GM18519 (cell line): ENCODE measurements around the gene MICAL3.

Source experiments
- ATAC-seq: cut with Tn5 transposase; IDR thresholded peaks from one replicate; pipeline ENCODE4 v1.9.1; 2021; ENCODE audit warnings: mild to moderate bottlenecking, moderate library complexity; ENCODE audit not compliant: unreplicated experiment, low FRiP score

Gene MICAL3

GRCh38 chr22:17808693-17809403, 215.5 kb downstream of the MICAL3 start:
- no peak for ATAC-seq

- no peak for ATAC-seq
These were observed 216.6 kb downstream of the MICAL3 start for GRCh38 chr22:17807578-17808410.

DNA sequence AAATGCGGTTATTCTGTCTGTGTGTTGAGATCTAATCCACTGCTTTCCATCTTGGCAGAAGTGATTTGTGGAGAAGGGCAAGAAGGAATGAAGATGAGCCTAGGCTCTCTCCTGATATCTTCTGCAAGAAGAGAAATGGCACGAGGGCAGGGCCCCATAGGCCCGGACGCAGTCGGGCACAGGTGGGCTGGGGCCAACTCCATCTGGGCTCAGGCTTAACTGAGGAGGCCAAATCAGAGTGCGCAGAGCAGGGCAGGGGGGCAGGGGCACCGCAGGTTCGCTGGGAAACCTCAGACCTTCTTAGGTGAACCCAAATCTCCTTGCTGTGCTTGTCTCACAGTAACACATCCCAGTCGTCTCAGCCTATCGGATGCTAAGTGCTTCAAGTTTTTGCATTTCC, 217.3 kb downstream of the MICAL3 start:
- no peak for ATAC-seq

DNA sequence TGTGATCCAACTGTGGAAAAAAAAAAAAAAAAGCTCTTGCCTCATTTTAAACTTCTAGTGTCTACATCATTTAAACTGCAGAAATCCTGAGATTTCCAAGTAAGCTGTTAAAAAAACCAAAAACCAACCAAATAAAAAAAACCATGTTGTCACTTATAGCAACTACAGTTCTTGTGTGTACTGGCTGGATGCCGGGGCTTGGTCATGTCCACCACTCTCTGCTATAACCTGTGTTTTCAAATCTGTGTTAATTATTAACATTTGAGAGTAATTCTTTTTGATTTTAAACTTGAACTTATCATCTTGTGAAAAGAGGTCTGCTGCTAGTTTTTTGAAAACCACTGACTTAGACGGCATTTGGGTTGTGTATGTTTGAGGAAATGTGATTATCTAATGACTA, 217.9 kb downstream of the MICAL3 start:
- ATAC-seq, result no peak

GRCh38 chr22:17804331-17805080, 219.9 kb downstream of the MICAL3 start:
- no peak for ATAC-seq

- ATAC-seq, result no peak
These were observed 220.6 kb downstream of the MICAL3 start for GRCh38 chr22:17803609-17804270.

- no peak for ATAC-seq
These were observed 221.5 kb downstream of the MICAL3 start for GRCh38 chr22:17802822-17803221.

DNA sequence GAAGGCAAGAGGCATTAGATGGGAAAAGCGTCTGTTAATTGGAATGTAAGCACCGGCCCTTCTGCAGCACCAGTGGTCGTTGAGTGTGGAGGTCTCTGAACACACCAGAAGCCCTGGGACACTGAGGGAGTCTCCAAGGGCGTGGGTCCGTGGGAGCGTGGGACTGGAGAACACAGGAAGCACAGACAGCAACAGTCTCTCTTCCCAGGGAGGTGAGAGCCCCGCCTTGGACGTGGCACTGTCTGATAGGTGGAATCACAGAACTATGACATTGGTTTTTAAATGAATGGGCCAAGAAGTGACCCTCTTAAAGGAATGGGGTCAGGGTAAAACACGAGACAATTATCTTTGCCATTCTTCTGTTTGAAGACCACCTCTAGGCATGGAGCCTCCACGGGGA, 221.9 kb downstream of the MICAL3 start:
- no peak for ATAC-seq

GRCh38 chr22:17797721-17798559, 226.4 kb downstream of the MICAL3 start:
- ATAC-seq, result no peak

DNA sequence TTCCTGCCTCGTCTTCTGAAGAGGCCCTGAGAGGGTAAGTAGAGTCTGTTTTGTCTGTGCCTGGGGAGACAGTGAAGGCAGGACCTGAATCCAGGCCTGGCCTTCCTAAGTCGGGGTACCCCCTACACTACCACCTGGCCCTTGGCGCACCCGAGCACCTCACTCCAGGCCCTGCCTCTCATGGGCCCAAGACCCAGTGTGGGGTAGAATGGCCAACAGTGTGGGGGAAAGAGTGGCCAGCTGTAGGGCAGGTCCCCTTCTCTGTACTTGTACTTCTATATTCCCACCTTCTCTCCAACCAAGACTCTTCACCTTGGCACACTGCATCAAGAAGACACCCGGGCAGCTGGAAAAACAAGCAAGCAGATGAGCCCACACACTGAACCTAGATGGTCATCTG, 227.7 kb downstream of the MICAL3 start:
- no peak for ATAC-seq

GRCh38 chr22:17795661-17796548, 228.5 kb downstream of the MICAL3 start:
- ATAC-seq, result no peak

GRCh38 chr22:17794726-17795542, 229.4 kb downstream of the MICAL3 start:
- ATAC-seq, result no peak

DNA sequence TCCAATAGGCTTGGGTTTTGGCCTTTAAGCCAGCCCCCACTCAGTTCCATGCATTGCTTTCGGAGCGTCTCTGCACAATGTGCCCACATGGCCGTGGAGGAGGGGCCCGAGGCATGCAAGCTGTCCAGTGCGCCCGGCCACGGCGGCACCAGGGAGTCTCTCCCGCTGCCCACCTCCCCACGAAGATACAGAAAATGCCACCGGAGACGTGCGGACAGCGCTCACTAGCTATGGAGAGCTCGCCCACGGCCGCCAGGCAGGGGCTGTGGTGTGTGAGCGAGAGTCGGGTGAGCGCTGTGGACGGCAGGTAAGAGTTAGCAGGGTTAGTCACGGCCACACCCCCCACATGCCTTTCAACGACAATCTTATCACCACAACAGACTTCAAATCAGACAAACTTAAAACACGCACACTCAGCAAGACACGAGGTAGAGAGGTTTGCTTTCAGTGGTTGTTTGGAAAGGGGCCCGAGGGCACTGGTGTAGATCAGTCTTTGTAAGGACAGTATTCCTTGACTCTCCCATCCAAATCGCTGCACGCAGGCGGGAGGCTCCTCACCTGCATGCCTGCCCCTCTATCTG, 231.4 kb downstream of the MICAL3 start:
- no peak for ATAC-seq

GRCh38 chr22:17792299-17792698, 232.1 kb downstream of the MICAL3 start:
- ATAC-seq, result no peak

DNA sequence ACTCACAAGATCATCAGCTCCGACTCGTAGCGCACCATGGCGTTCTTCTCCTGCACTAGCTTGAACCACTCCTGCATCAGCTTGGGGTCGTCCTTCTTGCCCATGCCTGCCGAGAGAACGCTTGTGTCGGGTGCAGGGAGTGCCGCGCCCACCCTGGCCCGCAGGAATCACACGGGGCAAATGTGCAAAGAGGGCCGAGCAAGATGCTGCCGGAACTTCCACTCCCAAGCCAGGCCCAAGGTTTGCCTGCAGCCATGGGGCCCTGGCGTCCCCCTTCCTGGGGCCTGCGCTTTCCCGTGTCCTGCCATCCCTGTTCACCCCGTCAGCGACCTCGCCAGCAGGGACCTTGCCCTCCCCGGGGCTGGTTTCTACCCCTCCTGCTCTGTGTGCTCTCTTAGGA, 233.2 kb downstream of the MICAL3 start:
- no peak for ATAC-seq

GRCh38 chr22:17789379-17790200, 234.8 kb downstream of the MICAL3 start:
- ATAC-seq, result no peak
